M059J (cell line): ENCODE data around the gene FRS3. TPM values are rescaled to one million over a fixed set of nuclear protein-coding genes. Genes with fewer than 3 reads are reported as not detected.
"Not testable (repeated sequence)": the region's sequence is repeated elsewhere in the genome, so short reads cannot be mapped to it uniquely, and the experiment has no call there.

Experiments used
- DNase-seq: peaks from one replicate; pipeline ENCODE4 v3.0.0-alpha.2; 2012; ENCODE audit warnings: low read depth
- total RNA-seq: library from RNA; depleted of rRNA; stranded (reverse); fragments of >200 nt; shearing (Covaris generic); gene quantifications from 2 replicates; pipeline ENCODE4 v1.2.3, GENCODE V29; 2014; rRNA removed

The FRS3 gene, protein sequence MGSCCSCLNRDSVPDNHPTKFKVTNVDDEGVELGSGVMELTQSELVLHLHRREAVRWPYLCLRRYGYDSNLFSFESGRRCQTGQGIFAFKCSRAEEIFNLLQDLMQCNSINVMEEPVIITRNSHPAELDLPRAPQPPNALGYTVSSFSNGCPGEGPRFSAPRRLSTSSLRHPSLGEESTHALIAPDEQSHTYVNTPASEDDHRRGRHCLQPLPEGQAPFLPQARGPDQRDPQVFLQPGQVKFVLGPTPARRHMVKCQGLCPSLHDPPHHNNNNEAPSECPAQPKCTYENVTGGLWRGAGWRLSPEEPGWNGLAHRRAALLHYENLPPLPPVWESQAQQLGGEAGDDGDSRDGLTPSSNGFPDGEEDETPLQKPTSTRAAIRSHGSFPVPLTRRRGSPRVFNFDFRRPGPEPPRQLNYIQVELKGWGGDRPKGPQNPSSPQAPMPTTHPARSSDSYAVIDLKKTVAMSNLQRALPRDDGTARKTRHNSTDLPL
- total RNA-seq, result 0.34 and 2.4 TPM in 2 replicates

GRCh38 chr6:41779788-41780550 is at the start of gene FRS3:
Gene FRS3, minus strand, starts transcription at chr6:41779900. Its CDS starts 2,913 bp downstream, at chr6:41776987.
- peak; percentile 89 for DNase-seq

GRCh38 chr6:41826343-41827022 is 46.8 kb upstream of the FRS3 start:
- no peak for DNase-seq

DNA sequence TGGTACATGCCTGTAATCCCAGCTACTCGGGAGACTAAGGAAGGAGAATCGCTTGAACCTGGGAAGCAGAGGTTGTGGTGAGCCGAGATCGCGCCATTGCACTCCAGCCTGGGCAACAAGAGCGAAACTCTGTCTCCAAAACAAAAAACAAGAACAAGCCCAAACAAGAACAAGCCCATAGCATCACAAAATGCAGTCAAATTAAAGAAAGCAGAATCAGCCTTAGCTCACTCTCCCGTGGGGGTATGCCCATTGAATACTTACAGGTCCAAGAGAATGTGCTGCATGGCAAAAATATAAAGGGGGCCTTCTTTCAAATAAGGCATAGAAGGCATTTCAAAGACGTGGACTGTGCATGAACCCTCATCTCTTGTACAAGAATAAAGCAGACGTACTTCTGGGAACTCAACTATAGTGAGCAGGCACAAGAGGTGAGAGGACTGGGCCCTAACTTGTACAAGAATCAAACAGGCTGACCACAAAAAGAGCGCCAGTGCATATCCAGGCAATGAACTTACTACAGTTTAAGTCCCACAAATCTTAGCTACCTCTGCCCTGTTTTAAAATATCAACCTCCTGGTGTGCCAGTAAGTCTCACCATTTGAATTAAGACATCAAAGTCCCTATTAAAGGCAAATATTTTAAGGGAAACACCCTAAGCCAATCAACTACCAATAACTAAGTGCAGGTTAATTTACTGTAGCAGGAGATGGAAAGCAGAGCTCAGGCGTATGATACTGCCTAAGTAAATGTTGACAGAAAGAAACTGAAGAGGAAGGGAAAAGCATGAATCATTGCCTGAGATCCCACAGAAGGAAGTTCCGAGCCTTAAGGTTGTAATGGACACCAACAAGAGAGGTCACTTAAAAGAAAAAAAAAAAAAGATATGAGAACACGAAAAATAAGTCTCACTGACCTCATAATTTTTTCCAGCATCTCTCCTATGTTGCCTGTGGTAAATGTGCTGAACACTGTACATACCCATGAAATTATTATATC is 45.2 kb upstream of the FRS3 start:
- no peak for DNase-seq

- no peak for DNase-seq
These were observed 43.5 kb upstream of the FRS3 start for GRCh38 chr6:41823178-41823577.

DNA sequence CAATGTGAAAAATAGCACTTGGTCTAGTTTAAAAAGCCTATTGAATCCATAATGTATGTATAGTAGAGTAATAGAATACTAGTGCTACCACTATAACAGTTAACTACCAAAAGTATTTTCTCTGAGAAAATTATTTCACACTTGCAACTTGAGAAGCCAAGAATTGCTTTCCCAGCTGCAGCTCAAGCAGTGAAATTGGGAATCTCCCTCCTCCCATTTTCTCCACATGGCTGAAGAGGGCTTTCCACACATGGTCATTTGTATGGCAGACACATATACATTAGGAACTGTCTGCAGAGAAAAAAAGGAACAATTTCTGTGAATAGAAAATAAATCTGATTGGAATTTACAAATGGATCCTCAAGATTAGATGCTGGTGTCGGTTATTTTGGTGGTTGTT is 42.3 kb upstream of the FRS3 start:
- no peak for DNase-seq

- DNase-seq, result no peak
These were observed 41.6 kb upstream of the FRS3 start for GRCh38 chr6:41821266-41821665.

GRCh38 chr6:41818271-41819054 is 38.8 kb upstream of the FRS3 start:
- DNase-seq, result no peak

- DNase-seq, result no peak
These were observed 35.9 kb upstream of the FRS3 start for GRCh38 chr6:41815587-41815986.

GRCh38 chr6:41814629-41815028 is 34.9 kb upstream of the FRS3 start:
- DNase-seq, result no peak

GRCh38 chr6:41813956-41814355 is 34.3 kb upstream of the FRS3 start:
- DNase-seq, result no peak

- no peak for DNase-seq
These were observed 33.8 kb upstream of the FRS3 start for GRCh38 chr6:41813469-41813868.

GRCh38 chr6:41811946-41812345 is 32.2 kb upstream of the FRS3 start:
- not testable (repeated sequence) for DNase-seq

DNA sequence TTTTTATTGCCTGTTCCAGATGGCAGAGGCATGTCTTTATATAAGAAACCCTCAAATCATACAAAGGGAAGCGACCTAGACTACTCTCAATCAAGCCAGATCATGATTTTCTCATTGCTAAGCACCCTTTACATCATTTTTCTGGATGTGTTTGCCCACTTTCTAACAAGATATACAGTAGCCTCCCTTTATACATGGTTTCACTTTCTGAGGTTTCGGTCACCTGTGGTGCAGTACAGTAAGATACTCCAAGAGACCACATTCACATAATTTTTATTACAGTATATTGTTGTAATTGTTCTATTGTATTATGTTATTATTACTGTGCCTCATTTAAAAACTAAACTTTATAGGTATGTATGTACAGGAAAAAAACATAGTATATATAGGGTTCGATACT is 31.4 kb upstream of the FRS3 start:
- DNase-seq, result no peak

- no peak for DNase-seq
These were observed 26.4 kb upstream of the FRS3 start for GRCh38 chr6:41805830-41806774.

DNA sequence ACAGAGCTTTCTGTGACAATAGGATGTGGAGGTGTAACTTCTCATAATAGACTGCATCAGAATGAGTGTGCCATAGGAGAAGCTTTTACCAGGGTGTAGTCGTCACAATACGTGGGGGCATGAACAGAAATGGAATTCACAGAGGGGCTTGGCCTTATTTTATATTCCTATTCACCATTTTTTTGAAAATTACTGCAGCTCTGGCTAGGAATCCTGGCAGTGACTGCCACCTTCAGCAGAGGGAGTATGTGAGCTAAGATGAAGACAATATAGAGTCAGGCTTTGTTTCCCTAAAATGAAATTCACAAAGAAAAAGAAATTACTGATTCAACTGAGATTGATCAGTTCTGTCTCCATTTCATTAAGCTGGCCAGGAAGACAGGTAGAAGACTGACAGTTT is 21.7 kb upstream of the FRS3 start:
- DNase-seq, result peak; percentile 27

- no peak for DNase-seq
These were observed 19.8 kb upstream of the FRS3 start for GRCh38 chr6:41799559-41799911.

GRCh38 chr6:41798901-41799558 is 19.3 kb upstream of the FRS3 start:
- DNase-seq, result no peak

GRCh38 chr6:41796474-41796873 is 16.8 kb upstream of the FRS3 start:
- no peak for DNase-seq

- no peak for DNase-seq
These were observed 12.3 kb upstream of the FRS3 start for GRCh38 chr6:41791984-41792383.
